GM04503 (cell line): ENCODE results near the gene PTPRN2.
"Not testable (repeated sequence)": the region's sequence is repeated elsewhere in the genome, so short reads cannot be mapped to it uniquely, and the experiment has no call there.

Experiments
- DNase-seq: peaks from one replicate; pipeline ENCODE4 v3.0.0-alpha.2; 2012; ENCODE audit warnings: low read depth

PTPRN2 gene

GRCh38 chr7:157575777-157576176, 1011.8 kb downstream of the PTPRN2 start:
- DNase-seq = no peak

- no peak for DNase-seq
These were observed 1012.6 kb downstream of the PTPRN2 start for GRCh38 chr7:157574914-157575586.

GRCh38 chr7:157574120-157574825, 1013.4 kb downstream of the PTPRN2 start:
- no peak for DNase-seq

- DNase-seq = no peak
These were observed 1014.4 kb downstream of the PTPRN2 start for GRCh38 chr7:157573244-157573643.

- DNase-seq = no peak
These were observed 1015.0 kb downstream of the PTPRN2 start for GRCh38 chr7:157572622-157573021.

GRCh38 chr7:157570531-157571200, 1017.0 kb downstream of the PTPRN2 start:
- no peak for DNase-seq

GRCh38 chr7:157569967-157570366, 1017.7 kb downstream of the PTPRN2 start:
- no peak for DNase-seq

- DNase-seq = no peak
These were observed 1018.6 kb downstream of the PTPRN2 start for GRCh38 chr7:157568770-157569584.

GRCh38 chr7:157568106-157568769, 1019.4 kb downstream of the PTPRN2 start:
- no peak for DNase-seq

- no peak for DNase-seq
These were observed 1020.0 kb downstream of the PTPRN2 start for GRCh38 chr7:157567666-157568065.

GRCh38 chr7:157566631-157567006, 1021.0 kb downstream of the PTPRN2 start:
- no peak for DNase-seq

GRCh38 chr7:157565981-157566630, 1021.5 kb downstream of the PTPRN2 start:
- DNase-seq = no peak

GRCh38 chr7:157565201-157565626, 1022.4 kb downstream of the PTPRN2 start:
- no peak for DNase-seq

- DNase-seq = no peak
These were observed 1023.0 kb downstream of the PTPRN2 start for GRCh38 chr7:157564517-157565177.

- DNase-seq = not testable (repeated sequence)
These were observed 1024.0 kb downstream of the PTPRN2 start for GRCh38 chr7:157563467-157564135.

- not testable (repeated sequence) for DNase-seq
These were observed 1024.9 kb downstream of the PTPRN2 start for GRCh38 chr7:157562522-157563398.

GRCh38 chr7:157561816-157562410, 1025.7 kb downstream of the PTPRN2 start:
- DNase-seq = no peak

GRCh38 chr7:157561523-157561785, 1026.2 kb downstream of the PTPRN2 start:
- no peak for DNase-seq
